GM21717 (cell line): ENCODE results near the gene NFKBIB.
"Not testable (repeated sequence)": the region's sequence is repeated elsewhere in the genome, so short reads cannot be mapped to it uniquely, and the experiment has no call there.

Source experiments
- ATAC-seq: cut with Tn5 transposase; IDR thresholded peaks from one replicate; pipeline ENCODE4 v1.9.1; 2021; ENCODE audit warnings: mild to moderate bottlenecking, moderate library complexity; ENCODE audit not compliant: unreplicated experiment

NFKBIB gene

GRCh38 chr19:38924388-38924787, 24.6 kb downstream of the NFKBIB start:
- ATAC-seq: no peak

- no peak for ATAC-seq
Observed at GRCh38 chr19:38928391-38929001, 28.7 kb downstream of the NFKBIB start.

- ATAC-seq: peak; percentile 54
Observed at GRCh38 chr19:38929929-38930775, 30.4 kb downstream of the NFKBIB start, which contains the start of gene SARS2. Gene SARS2 (minus strand): TSS chr19:38930763. CDS start chr19:38930736, 27 bp downstream.

GRCh38 chr19:38930776-38931520, 31.2 kb downstream of the NFKBIB start, which contains the start of gene MRPS12:
Gene MRPS12 (plus strand): TSS chr19:38930944. CDS start chr19:38931295, 351 bp downstream.
- ATAC-seq: peak; percentile 84

- ATAC-seq: no peak
Observed at GRCh38 chr19:38931521-38931793, 31.7 kb downstream of the NFKBIB start.

- ATAC-seq: no peak
Observed at GRCh38 chr19:38932425-38933179, 32.8 kb downstream of the NFKBIB start.

GRCh38 chr19:38933544-38933943, 33.8 kb downstream of the NFKBIB start:
- ATAC-seq: no peak

GRCh38 chr19:38939957-38940356, 40.2 kb downstream of the NFKBIB start:
- no peak for ATAC-seq

- ATAC-seq: not testable (repeated sequence)
Observed at GRCh38 chr19:38941466-38941865, 41.7 kb downstream of the NFKBIB start.

GRCh38 chr19:38941979-38942378, 42.2 kb downstream of the NFKBIB start:
- no peak for ATAC-seq

- no peak for ATAC-seq
Observed at GRCh38 chr19:38942471-38943181, 42.9 kb downstream of the NFKBIB start.

- no peak for ATAC-seq
Observed at GRCh38 chr19:38944981-38945506, 45.3 kb downstream of the NFKBIB start.

- no peak for ATAC-seq
Observed at GRCh38 chr19:38945562-38946228, 45.9 kb downstream of the NFKBIB start.

GRCh38 chr19:38946229-38947010, 46.7 kb downstream of the NFKBIB start:
- no peak for ATAC-seq

- no peak for ATAC-seq
Observed at GRCh38 chr19:38949580-38950367, 50.0 kb downstream of the NFKBIB start.

GRCh38 chr19:38951187-38951586, 51.4 kb downstream of the NFKBIB start:
- ATAC-seq: no peak

GRCh38 chr19:38952395-38953165, 52.8 kb downstream of the NFKBIB start:
- ATAC-seq: no peak
